OCI-LY7 (cell line): Measurements from ENCODE around the gene HEATR3.

Experiments used
- EZH2phosphoT487 ChIP-seq: fragments of 200-600 bp; sonication (generic); IDR thresholded peaks from 2 replicates; pipeline ENCODE4 v1.6.1; 2018; ENCODE audit warnings: low read depth, borderline replicate concordance, mild to moderate bottlenecking, mixed run types, antibody characterized with exemption, low read length, moderate library complexity, mixed read lengths
- TF ChIP-seq, protein P1 (sequence below): fragments of 200-600 bp; sonication (generic); conservative IDR thresholded peaks from 2 replicates; pipeline ENCODE4 v1.5.1; 2014; ENCODE audit warnings: mild to moderate bottlenecking, antibody characterized with exemption, low read length, moderate library complexity, mixed read lengths

- TF ChIP-seq, protein P1, sequence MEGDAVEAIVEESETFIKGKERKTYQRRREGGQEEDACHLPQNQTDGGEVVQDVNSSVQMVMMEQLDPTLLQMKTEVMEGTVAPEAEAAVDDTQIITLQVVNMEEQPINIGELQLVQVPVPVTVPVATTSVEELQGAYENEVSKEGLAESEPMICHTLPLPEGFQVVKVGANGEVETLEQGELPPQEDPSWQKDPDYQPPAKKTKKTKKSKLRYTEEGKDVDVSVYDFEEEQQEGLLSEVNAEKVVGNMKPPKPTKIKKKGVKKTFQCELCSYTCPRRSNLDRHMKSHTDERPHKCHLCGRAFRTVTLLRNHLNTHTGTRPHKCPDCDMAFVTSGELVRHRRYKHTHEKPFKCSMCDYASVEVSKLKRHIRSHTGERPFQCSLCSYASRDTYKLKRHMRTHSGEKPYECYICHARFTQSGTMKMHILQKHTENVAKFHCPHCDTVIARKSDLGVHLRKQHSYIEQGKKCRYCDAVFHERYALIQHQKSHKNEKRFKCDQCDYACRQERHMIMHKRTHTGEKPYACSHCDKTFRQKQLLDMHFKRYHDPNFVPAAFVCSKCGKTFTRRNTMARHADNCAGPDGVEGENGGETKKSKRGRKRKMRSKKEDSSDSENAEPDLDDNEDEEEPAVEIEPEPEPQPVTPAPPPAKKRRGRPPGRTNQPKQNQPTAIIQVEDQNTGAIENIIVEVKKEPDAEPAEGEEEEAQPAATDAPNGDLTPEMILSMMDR, result no peak
- TF ChIP-seq EZH2phosphoT487, result no peak
Observed at GRCh38 chr16:50065624-50066481, at the start of gene HEATR3.
